Activated CD8-positive, alpha-beta memory T cell treated with anti-CD3 and anti-CD28 coated beads for 48 hours (primary cell): Measurements from ENCODE around the gene SMIM44.

Source experiments
- DNase-seq, 3 experiments: peaks; one replicate each; pipeline ENCODE4 v3.0.0-alpha.2; 2020; ENCODE audit warnings: low read depth in 2 of 3, low spot score in 2 of 3

Gene SMIM44

GRCh38 chr19:3442487-3443071 lies 40.7 kb downstream of the SMIM44 start:
- DNase-seq: no peak

- no peak for DNase-seq
These were observed 41.3 kb downstream of the SMIM44 start for GRCh38 chr19:3441986-3442329.

DNA sequence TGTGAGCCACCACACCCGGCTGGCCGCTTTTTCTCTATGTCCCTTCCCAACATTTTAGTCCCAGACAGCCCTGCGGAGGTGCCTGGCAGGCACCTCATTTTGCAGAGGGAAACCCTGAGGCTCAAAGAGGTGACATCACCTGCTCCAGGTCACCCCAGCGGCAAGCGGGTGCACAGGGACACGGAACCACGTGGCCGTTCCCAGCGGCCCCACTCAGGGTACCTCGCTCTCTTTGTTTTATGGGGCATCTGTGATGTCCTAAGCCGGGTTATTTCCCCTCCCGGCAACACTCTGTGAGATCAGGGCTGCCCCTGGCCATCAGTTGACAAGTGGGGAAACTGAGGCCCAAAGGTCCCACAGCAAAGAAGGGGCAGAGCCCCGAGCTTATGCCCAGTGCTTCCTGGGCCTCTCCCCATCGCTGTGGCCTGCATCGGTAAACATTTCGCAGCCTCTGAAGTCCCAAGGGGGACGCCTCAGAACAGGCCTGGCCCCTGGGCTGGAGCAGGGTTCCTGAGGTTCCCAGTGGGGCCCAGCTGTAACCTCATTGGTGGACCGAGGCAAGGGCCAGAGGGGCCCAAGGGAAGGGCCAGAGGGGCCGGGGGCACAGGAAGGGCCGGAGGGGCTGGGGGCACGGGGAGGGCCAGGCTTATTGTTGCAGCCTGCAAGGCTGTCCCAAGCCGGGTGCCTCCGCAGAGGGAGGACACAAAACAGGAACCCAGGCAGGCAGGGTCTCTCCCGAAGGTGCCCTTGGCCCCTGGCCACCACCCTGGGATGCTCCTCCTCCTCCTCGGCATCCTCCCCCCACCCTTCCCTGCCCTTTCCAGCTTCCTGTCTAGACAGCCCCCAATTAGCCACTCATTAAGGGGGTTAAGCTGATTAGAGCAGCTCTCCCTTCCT lies 41.9 kb downstream of the SMIM44 start:
- DNase-seq: no peak

- DNase-seq: peak in 2 of 3 experiments; percentile 13 to 31
These were observed 43.2 kb downstream of the SMIM44 start for GRCh38 chr19:3440082-3440481.

DNA sequence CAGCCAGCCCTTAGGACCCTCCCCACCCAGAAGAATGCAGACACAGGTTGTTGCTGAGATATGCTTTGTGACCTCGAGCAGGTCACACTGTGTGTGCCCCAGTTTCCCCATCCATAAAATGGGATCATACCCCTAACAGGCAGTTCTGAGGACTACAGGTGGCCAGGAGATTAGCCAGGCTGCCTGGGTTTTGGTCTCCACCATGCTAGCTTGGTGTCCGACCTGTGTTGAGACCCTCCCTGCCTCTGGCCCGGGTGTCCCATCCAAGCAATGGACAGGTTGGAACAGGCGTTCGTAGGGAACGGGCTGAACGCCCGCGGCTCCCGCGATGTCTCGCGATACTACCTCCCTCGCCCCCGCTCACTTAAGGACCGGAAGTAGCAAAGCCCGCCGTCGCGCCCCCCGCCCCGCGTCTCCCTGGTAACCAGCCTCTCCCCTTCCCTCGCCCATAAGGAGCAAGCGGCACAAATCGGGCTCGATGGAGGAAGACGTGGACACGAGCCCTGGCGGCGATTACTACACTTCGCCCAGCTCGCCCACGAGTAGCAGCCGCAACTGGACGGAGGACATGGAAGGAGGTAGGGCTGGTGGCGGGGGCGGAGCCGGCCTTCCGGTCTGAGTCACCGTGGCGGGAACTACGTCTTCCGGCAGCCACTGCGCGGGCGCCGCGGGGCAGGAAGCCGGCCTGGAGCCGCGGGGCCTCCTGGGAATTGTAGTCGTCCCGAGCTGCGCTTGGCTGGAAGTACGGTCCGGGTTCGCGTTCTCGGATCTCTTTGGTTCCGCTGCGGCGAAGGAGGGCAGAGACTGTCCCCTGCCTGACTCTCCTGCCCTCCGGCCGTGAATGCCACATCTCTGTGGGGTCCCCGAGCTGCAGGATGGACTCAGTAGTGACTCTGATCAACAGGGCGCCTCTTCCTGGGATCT lies 48.3 kb downstream of the SMIM44 start:
- peak; percentile 91 to 96 (median 93) for DNase-seq

GRCh38 chr19:3433805-3434540 lies 49.3 kb downstream of the SMIM44 start:
- no peak for DNase-seq

GRCh38 chr19:3433313-3433712 lies 49.9 kb downstream of the SMIM44 start:
- no peak for DNase-seq
